Mesenteric fat pad (tissue), 1 donor: ENCODE data around the gene RETREG1. TPM values are rescaled to one million over a fixed set of nuclear protein-coding genes. Genes with fewer than 3 reads are reported as not detected.

ENCODE experiments used
- DNase-seq: peaks from one replicate; pipeline ENCODE4 v3.0.0-alpha.2; 2020; ENCODE audit warnings: low spot score
- total RNA-seq: library from RNA; stranded (reverse); fragmentation: NEBNext Ultra II Directional; extraction: Animal tissue kit (Norgen Biotek cat#: 25700); gene quantifications from one replicate; pipeline ENCODE4 v1.2.1, GENCODE V29; 2021
- donor health status: DM: yes; HTN: yes; CAD: no.

The RETREG1 gene
- total RNA-seq, 1 donor from 2014 or later, result 63.4 TPM

DNA sequence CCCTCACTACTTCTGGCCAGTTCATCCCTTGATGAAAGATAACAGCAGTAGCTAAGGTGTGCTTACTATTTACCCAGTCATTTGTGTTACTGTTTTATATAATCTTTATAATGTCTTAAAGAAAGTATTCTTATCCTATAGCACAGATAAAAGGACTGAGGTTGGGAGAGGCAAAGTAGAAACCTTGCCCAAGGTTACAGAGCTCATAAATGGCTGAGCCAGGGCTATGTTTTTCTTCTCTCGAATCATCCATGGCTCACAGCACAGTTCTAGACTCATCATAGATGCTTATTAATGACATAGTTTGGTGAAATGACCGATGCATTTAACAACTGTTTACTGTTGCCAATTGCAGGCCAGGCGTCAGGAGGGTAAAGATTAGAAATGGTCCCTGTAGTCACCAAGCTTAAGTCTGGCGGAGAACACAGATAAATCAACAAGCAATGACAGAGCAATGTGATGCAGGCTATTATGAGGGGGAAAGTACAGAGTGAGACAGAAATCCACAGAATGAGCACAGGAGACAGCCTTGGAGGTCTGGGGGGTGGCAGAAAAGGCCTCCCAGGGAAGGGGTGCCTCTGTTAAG lies 85.6 kb downstream of the RETREG1 start:
- no peak for DNase-seq

DNA sequence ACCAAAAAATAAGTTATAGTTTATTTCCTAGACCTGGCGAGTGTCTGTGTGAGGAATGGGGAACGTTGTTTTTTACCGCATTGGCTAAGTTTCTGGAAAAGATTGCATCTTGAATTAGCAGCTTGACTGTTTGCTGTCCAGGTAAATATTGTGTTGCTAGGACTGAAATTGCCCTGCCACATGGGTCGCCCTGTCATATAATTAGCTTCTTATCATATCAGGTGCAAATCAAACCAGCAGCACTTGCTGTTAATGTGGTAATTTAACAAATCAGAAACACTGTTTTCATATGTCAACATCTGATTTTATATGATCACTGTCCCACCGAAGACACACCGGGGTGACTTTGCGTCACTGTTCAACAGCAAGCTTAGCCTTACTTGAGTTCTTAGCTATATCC lies 87.5 kb downstream of the RETREG1 start:
- no peak for DNase-seq

DNA sequence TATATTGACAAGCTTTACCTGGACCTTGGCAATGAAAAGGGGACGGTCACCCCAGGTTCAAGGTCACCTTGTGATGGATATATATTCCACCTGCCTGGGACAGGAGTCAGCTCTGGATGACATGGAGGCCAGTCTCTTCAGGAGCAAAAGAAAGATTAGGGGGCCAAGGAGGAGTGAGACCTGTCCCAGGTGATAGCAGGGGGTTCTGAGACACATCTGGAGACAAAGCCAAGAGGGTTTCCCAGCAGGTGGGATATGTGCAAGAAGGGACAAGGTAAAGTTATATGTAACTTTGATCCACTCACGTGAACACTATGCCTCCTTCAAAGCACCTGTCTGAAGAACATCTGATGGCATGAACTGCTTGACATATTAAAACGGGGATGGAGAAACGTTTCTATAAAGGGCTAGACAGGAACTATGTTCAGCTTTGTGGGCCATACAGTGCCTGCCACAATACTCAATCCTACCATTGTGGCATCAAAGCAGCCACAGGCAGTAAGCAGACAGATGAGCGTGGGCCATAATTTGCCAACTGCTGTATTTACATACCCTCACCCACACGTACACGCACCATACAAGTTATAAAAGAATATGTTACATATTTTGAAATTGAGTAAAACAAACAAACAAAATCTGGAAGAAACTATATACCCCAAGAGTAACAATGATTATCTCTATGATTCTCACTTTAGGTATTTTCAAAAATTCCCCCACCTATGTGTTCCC lies 88.3 kb downstream of the RETREG1 start:
- DNase-seq, result no peak

DNA sequence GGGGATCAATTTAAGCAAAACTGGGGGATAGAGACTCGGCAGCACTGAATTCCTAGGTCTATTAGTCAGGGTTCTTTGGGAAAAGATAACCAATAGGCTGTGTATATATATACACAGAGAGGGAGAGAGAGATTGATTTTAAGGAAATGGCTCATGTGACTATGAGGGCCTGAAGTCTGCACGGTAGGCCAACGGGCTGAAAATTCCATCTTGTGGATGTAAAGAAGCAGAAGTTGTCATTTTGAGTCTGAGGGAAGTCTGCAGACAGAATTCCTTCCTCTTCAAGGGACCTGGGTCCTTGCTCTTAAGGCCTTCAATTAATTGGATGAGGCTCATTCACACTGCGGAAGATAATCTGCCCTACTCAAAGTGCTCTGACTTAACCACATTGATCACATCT lies 91.1 kb downstream of the RETREG1 start:
- DNase-seq, result no peak

DNA sequence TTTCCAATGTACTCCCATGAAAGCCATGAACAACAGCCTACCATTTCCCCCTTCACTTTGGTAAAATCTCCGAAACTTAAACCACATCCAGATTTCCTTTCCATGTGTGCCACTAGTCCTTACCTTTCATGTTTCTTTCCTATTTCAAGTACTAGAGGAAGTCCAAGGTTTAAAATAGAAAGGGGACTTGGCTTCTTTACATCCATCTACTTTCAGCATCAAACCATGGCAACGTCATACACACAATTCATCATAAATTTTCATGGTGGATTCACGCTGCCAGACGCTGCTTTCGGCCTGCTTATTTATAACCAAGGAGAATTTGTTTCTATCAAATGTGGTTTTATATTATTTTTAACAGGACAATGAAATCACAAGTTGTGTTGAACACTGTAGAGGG lies 92.5 kb downstream of the RETREG1 start:
- no peak for DNase-seq

DNA sequence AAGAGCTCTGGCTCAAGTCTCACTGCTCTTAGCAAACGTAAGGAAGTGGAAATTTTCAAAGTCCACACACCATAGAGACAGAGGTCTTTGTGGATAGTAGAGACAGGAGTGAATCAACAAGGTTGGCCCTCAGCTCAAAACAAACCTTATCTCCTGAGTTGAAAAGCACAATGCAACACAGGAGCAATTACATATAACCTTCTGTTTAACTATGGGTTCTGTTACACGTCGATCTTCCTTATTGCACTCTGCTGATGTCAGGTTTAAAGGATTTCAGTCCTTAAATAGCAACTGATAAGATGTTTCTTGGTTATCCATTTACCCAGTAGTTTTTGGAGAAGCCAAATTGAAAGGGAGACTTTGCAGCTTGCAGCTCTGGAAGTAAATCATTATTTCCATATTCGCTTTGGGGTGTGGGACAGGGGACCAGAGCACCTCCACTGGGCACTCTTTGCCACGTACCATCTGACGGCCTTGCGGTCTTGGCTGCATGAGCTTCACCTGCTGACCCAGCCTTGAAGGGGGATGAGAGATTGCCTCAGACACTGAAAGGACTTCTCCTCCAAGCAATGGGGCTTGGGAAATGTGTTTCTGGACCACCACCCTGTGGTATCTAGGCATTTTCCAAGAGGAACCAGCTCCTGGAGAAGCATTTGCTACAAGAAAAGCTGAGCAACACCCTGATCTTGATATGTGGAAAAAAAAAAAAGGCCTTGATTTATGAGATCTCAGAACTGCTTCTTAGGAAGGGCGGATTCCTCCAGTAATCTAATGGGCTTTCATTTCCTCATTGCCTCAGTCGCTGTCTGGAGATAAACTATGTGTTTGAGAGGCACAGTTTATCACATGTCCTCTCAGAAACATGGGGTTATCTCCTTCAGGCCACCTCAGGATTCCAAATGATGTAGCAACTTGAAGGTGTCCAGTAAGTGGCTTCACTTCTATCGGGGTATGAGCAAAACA lies 95.0 kb downstream of the RETREG1 start:
- no peak for DNase-seq

DNA sequence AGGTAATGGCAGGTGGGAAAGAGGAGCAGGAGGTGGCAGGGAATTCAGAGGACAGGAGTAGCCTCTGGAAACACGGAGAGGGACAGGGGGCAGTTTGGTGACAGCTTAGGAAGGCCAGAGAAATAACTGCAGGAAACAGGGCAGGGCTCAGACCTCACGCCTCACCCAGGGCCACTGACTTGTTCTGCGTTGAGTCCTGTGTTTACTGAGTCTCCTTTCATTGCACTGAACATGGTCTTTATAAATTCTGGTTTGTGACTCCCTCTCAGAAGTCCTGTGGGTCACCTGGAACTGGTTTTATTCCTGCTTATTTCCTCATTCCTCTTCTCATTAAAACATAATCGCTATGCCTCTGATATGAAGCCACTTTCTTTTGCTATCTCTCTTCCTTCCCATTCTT lies 96.0 kb downstream of the RETREG1 start:
- no peak for DNase-seq

DNA sequence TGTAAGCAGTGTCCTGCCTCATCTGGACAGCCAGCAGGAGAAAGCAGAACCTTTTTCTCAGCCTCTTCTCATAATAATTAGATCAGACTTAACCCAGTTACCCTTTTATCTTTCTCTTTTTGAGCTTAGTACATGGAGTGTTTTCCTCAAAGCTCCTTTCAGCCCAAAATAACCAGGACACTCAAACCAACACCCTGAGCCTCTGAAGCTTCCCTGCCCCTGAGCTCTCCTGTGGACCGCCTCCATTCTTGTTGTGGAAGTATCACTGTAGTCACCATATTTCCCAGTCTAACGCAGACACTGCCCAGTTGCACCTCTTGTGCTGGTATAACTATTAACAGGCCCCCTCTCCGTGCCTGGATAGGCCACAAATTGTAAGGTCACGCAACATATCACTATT lies 97.4 kb downstream of the RETREG1 start:
- no peak for DNase-seq

DNA sequence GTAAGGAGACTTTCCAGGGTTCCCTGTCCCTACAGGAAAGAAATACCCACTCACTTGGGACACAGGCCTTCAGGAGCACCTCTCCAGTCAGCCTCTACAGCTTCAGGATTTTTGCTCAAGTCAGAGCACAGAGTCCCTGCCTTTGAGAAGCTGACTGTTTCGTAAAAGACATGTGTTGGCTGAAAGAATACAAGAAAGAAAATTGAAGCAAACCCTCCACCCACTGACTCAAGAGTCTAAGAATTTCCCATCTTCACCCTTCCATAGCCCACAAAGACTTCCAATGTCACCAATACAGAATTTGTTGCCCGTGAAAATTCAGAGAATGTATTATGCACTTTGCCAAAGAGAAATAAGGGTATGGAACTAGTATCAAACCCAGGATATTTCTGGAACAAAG lies 98.2 kb downstream of the RETREG1 start:
- no peak for DNase-seq

DNA sequence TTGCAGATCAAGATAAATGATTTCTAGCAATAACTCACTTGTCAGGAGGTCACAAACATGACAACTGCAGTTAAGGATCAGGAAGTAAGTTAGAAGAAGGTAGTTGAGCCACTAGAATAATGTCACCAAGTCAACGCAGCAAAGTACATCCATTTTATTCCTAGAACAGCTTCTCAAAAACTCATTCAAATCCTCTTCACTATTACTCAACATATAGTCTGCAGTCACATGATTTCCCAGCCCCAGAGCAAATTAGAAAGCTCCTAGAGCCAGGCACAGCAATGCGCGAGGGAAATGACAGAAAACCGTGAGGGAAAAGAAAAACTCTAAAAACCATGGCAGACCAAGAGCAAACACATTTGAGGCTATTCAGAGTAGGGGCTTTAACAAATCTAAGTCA lies 101.3 kb downstream of the RETREG1 start:
- no peak for DNase-seq

DNA sequence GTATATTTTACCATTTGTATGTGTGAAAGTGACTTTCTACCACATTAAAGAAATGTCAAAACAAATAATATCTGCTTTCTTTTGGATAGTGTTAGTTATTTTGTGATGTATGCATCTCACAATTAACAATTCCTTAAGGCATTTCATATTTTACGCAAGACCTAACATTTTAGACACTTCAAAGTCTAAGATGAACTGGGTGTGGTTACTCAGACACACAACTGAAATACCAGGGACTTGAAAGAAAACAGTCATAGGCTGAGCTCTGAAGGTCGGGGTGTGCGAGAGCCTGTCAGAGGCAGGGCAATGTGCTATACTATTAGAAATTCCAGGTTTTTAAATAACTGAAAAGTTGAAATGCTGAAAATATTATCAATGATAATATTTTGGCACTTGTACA lies 106.7 kb downstream of the RETREG1 start:
- no peak for DNase-seq

DNA sequence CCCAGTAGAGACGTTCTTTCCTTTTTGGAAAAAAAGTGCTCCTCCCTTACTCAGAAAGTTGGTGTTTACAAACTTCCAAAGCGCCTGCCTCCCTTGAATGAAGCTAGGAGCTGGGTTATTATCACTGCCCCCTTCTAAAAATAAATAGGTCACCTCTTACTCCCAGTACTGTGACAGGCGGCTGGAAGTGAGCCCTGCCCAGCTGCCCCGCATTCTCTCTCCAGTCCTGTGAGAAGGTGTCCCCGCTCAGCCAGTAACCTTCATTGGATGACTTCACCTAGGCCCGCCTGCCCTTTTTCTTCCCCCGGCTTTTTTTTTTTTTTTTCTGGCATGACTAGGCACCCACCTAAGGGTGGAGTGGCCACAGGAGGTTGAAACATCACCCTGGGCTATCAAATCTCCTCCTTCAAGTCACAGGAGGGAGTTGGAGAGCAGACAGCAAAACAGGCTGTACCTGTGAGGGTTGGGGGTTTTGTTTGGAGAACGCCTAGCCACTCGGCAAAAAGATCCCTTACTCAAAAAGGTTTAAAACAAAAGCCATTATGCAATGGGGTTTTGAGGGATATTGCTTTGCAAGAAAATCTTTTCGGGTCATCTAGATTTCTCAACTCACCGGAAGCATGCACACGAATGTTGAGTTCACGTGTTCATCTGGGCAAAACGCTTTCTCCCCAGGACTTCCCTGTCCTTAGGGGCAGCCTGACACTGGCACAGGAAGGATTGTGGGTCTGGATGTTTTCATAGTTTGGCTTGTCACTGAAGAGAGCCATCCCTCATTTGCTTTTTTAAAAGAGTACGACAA lies 107.9 kb downstream of the RETREG1 start:
- DNase-seq, result no peak

DNA sequence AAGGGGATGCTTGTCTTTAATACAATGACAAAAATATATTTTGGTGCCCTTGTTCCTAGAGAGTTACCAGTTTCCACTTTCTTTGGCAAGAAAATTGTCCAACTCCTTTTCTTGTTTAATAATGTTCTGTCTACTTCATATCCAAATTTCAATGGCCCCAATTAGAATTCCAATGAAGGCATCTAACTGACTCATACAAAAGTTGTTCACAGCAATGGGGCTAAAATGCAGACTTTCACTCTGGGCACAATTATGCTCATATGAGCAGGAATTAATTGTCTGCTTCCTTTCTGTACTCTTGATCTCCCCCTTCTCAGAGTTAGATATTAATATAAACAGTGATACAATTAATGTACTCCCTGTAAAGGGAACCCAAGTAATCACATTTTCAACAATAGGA lies 109.1 kb downstream of the RETREG1 start:
- DNase-seq, result no peak

DNA sequence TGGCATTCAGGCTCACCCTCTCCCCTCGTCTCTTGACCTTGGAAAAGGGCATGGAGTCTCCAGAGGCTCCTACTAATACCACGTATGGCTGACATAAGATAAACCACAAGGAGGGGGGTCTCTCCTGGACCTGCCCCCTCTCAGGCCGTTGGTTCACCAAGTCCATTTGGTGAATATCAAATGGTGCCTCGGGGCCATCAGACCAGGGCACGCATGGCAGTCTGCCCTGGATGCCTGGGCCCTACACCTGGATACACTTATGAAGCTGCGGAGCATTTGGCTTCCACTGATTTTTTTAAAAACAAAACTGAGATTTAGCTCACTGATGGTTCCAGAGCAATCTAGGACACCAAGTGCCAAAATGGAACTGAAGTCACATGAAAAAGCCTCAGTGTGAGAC lies 110.9 kb downstream of the RETREG1 start:
- no peak for DNase-seq

DNA sequence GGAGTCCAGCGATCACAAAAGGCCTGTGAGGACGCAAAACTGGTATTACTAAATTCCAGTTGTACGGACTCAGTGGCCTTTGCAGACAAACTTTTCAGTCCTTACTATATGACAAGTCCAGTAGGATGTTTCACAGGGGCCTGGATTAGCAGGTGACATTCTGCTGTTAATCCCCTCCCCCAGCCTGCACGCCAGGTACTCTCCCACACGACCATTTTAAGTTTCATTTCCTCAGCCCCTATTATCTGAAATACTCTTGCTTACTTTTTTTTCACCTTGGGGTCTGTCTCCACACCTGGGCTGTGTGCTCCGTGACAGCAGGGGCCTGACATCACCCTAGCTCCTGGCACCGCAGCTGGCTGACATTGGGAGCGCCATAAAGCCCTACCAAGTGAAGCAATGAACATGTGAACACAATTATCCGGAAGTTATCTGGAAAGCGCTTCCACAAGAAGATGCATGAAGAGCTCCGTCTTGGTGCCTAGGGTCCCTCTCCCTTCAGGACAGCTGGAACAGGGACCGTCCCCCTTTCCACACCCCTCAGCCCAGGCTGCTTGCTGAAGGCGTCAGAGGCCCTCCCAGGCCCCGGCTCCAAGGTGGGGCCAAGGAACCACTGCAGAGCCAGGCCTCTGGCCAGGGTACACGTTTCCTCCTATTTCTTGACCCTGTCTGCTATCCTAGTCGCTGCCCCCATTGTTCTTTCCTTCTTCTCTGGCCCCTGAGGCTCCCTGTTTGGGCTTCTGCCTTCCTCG lies 111.5 kb downstream of the RETREG1 start:
- no peak for DNase-seq

DNA sequence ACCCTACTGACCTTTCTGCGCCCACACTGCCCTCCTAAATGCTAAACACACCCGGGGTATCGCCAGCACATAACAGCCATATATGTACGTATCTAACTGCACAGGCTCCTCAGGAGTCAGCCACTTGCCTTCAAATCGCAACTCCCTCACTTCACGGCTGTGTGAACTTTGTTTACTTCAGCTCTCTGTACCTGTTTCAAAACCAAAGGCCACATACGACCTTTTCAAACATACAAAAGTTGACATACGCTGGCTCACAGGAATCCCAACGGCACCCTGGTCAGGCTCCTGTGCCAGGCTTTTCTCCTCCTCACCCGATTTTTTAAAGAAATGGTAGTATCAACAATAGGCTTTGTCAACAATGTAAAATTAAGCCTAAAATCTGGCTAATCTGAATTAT lies 112.2 kb downstream of the RETREG1 start:
- no peak for DNase-seq

DNA sequence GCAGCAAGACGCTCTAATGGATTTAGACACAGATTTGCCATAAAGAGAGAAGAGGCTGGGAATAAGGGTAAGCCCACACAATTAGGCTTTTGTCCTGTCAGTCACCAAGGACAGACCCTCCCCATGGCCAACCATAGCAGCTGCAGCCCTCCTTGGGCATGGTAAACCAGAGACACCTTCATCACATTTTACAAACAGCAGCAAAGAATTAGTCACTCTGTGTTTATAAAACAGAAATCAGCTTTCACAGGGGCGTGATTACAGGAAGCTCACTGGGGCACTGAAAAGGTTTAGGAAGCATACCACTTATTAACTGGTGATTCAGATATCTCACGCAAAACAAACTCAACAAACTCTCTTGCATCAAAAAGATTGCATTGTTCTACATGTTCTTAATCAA lies 113.9 kb downstream of the RETREG1 start:
- DNase-seq, result no peak

DNA sequence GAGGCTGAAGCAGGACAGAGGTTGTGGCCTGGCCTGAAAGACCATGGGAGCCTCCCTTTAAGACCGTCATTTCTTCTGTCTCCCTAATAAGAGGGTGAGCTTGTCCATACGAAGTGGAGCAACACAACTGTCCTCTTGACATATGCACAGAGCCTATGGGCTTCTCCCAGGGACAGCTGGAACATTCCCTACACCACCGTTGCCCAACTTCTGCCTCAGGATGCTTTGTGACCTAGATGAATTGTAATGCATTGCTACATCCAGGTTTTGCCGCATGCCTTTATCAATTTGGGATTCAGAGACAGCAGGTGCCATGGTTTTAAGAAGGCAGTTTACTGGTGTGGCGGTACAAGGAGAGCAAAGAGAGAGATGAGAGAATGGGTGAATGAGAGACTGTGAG lies 116.8 kb downstream of the RETREG1 start:
- DNase-seq, result no peak

DNA sequence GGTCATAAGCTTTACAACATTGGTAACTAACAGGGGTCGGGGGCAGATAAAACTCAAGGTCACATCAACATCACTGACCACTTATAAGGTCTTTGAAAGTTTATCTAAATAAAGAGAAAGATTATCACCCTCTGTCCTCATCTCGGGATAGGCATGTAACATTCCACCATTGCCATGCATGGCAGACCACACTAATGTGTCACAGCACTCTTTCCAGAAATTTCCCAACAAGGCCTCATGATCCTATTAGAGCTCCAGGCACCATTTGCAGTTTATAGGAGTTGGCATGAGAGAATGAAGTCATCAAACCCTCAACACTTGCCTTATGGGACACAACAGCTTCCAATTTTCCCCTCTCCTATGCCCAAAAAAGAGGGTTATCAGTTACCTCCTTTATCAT lies 119.3 kb downstream of the RETREG1 start:
- DNase-seq, result no peak

DNA sequence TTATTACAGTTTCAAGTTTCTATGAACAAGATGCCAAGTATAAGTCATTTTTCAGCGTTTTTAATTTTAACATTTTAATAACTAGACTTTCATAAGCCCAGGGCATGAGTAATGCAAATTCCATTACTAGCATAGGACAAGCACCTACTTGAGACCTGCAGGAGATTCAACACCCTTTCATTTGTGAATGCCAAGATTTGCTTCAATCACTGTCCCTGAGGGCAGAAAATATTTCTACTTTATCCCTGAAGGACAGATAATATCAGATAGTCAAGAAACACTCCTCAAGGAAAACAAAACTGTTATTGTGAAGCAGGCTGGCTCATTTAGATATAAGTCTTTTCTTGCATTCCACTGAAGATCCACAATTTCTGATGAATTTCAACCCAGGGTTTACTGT lies 123.5 kb downstream of the RETREG1 start:
- DNase-seq, result no peak
